ENCODE results near the gene DYNC1LI2.

DNA sequence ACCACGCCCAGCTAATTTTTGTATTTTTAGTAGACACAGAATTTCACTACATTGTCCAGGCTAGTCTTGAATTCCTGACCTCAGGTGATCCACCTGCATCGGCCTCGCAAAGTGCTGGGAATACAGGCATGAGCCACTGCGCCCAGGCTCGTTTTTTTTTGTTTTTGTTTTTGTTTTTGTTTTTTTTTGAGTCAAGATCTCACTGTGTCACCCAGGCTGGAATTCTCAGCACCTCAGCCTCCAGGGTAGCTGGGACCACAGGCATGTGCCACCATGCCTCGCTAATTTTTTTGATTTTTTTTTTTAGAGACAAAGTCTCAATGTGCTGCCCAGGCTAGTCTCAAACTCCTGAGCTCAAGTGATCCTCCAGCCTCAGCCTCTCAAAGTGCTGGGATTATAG is 37.3 kb downstream of the DYNC1LI2 start:
- TF ChIP-seq, protein P1, sequence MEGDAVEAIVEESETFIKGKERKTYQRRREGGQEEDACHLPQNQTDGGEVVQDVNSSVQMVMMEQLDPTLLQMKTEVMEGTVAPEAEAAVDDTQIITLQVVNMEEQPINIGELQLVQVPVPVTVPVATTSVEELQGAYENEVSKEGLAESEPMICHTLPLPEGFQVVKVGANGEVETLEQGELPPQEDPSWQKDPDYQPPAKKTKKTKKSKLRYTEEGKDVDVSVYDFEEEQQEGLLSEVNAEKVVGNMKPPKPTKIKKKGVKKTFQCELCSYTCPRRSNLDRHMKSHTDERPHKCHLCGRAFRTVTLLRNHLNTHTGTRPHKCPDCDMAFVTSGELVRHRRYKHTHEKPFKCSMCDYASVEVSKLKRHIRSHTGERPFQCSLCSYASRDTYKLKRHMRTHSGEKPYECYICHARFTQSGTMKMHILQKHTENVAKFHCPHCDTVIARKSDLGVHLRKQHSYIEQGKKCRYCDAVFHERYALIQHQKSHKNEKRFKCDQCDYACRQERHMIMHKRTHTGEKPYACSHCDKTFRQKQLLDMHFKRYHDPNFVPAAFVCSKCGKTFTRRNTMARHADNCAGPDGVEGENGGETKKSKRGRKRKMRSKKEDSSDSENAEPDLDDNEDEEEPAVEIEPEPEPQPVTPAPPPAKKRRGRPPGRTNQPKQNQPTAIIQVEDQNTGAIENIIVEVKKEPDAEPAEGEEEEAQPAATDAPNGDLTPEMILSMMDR (IDR thresholded peaks at IDR 0.05), result no peak
- TF ChIP-seq POLR2AphosphoS5 (IDR thresholded peaks at IDR 0.05; ENCODE audit: insufficient read depth in 1 of 2, low read depth in 1 of 2) (no peak), POLR2A (IDR thresholded peaks at IDR 0.05) (no peak)

All from vagina (tissue), 2 donors.